Myocyte (in vitro differentiated cells): ENCODE data around the gene TCAIM. TPM values are rescaled to one million over a fixed set of nuclear protein-coding genes. Genes with fewer than 3 reads are reported as not detected.
"Not testable (repeated sequence)": the region's sequence is repeated elsewhere in the genome, so short reads cannot be mapped to it uniquely, and the experiment has no call there.

ENCODE experiments used
- DNase-seq: peaks from one replicate; pipeline ENCODE4 v3.0.0-alpha.2; 2012; ENCODE audit warnings: low read depth
- total RNA-seq: library from RNA; depleted of rRNA; stranded (reverse); fragments of >200 nt; gene quantifications from 2 replicates; pipeline ENCODE4 v1.2.3, GENCODE V29; 2014

Gene TCAIM
- total RNA-seq, 1 donor from 2014 or later = 60.9 TPM

DNA sequence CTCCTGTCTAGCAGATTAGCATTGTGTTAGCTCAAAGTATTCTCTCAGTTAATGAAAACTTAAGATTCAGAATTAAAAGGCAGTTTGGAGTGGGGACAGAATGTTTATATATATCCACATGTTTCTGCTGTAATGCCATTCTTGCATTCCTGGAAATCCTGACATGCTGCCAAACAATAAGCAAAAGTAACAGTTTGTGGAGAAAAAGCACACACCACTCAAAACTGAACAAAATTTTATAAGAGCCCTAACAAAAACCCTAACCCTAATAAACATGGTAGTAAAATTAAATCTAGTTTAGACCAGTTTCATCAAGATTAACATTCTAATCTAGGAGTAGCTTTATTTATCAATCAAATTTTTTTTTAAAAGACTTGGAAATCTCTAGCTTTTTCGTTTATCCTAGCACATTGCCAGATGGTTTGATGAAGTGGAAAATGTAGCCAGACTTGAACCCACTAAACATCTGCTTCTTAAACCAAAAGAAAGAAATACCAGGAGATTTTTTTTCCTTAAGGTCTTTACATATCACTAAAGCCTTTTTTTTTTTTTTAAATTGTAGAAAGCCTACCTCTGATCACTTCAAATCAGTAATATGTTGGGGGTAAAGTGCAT, 3.7 kb downstream of the TCAIM start:
- peak; percentile 25 for DNase-seq

DNA sequence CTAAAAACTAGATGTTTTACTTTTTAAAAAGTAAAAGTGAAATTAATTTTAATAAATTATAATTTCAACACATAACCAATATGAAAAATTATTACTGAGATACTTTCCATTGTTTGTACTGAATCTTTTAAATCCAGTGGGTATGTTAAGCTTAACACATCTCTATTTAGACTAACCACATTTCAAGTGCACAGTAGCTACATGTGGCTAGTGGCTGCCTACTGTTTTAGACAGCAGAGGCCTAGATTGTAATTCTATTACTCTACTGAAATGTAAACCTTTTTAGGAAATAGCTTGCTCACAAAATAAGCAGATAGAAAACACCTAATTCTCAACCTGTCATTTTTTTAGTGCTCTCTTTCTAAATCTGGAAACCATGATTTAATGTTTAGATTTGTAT, 4.9 kb downstream of the TCAIM start:
- peak; percentile 47 for DNase-seq

DNA sequence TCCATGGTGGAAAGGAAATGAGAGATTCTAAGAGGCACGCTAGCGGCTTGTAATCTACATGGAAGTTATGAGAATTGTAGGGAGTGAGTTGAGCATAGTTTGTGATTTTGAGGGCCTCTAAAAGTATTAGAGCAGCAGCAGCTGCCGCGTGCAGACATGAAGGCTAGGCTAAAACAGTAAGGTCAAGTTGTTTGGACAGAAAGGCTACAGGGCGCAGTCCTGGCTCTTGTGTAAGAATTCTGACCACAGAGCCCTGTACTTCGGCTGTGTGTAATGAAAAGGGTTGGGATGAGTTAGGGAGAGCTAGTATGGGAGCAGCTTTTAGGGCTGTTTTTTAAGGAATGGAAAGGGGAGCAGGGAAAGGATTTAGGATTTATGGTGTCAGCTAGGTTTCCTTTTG, 8.0 kb downstream of the TCAIM start:
- peak; percentile 38 for DNase-seq

DNA sequence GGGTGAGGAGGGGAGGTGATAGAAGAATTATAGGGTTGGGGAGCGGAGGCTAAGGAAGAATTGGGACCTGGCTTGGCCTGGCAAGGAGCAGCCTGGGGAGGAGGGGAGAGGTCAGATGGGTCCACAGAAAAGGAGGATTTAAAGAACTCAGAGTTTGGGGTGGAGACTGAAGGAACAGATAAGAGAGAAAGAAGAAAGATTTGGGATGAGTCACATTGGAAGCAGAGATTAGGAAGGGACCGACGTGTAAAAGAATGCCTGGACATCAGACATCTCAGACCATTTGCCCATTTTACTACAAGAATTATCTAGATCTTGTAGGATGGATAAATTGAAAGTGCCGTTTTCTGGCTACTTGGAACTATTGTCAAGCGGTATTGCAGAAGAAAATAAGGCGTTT, 10.4 kb downstream of the TCAIM start:
- no peak for DNase-seq

DNA sequence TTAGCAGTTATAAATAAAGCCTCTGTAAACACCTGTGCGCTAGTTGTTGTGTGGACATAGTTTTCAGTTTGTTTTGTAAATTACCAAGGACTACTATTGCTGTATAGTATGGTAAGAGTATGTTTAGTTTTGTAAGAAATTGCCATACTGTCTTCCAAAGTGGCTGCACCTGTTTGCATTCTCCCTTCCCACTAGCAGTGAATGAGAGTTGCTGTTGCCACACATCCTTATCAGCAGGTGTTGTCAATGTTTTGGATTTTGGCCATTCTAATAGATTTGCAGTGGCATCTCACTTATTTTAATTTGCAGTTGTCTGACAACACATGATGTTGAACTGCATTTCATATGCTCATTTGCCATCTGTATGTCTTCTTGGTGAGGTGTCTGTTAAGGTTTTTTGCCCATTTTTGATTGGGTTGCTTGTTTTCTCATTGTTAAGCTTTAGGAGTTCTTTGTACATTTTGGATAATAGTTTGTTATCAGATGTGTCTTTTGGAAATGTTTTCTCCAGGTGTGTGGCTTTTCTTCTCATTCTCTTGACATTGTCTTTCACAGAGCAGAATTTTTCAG, 14.9 kb downstream of the TCAIM start:
- DNase-seq = peak; percentile 18

DNA sequence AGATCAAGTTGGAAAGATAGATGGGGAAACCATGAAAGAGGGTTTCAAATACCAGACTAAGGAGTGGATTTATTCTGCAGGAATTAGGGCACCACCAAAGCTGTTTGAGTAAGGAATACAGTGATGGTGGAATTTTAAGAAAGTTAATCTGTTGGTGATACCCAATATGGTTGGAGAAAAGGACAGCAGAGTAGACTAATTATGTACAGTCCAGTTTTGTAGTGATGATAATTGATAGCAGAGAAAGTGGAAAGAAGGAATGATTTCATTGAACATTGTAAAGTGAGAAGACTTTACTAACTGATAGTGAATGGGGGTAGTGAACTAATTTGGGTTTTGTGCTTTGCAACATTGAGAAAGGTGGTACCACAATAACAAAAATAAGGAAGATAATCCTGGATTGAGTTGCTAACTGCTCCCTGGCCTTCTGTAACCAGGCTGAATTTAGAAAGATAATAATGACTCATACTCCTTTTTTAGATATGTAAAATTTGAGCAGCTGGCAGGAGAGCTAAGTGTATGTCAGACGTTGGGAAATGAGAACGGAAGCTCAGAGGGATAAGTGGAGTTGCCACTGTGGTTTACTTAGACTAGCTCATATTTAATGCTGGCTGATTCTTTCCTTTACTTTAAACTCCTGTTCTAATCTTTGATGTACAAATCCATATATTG, 16.9 kb downstream of the TCAIM start:
- DNase-seq = peak; percentile 91

DNA sequence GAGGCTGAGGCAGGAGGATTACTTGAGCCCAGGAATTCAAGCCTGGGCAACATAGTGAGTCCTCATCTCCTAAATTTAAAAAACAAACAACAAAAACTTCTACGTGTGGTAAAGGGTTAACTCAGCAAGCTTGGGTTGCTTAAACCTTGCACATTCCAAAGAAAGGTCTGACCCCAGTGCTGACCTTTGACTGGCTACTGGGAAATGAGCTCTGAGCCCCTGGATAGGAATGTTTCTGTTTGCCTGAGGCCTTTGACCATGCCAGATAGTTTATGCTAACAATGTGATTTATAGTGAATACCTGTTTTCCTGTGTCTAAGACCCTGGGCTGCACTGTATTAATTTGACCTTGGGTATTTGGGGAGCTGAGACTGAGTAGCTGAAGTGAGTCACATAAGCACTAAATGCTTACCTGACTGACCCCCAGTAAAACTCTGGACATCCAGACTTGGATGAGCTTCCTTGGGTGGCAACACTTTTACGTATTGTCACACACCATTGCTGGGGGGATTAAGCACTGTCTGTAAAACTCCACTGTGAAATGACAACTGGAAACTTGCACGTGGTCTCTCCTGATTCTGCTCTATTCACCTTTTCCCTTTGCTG, 20.7 kb downstream of the TCAIM start:
- no peak for DNase-seq

DNA sequence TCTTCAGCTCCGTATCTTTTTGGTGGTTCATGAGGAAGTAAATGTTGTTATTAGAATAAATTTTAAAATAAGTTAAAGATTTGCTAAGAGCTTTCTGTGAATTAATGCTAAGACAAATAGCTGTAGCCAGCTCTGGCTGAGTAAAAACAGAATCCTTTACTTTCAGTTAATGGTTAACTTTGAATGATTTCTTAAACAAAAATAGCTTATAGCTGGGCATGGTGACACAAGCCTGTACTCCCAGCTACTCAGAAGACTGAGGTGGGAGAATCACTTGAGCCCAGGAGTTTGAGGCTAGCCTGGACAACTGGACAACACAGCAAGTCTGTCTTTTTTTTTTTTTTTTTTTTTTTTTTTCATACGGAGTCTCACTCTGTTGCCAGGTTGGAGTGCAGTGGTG, 25.0 kb downstream of the TCAIM start:
- DNase-seq = no peak

DNA sequence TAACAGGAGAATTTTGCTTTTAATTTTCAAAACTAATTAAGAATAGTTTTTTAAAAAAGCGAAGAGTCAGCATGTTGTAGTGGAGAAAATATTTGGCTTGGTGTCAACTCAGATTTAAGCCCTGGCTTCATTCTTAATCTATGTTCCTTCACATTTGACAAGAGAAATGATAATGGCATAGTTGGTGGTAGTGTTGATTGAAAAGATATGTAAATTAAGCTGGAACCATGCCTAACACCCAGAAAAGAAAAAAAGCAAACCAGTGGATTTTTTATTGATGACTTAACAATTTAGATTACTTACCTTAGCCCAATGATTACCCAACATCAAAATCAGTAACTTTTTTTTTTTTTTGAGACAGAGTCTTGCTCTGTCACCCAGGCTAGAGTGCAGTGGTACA, 27.4 kb downstream of the TCAIM start:
- no peak for DNase-seq

DNA sequence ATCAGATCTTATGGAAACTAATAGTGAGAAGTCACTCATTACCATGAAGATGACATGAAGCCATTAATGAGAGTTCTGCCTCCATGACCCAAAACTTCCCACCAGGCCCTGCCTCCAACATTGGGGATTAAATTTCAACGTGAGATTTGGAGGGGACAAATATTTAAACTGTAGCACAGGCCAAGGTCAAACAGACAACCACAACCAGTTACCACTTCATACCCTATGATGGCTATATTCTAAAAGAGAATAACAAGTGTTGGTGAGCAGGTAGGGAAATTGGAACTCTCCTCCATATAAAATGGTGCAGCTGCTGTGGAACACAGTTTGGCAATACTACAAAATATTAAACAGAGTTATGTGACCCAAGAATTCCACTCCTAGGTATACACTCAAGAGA, 36.9 kb downstream of the TCAIM start:
- no peak for DNase-seq

DNA sequence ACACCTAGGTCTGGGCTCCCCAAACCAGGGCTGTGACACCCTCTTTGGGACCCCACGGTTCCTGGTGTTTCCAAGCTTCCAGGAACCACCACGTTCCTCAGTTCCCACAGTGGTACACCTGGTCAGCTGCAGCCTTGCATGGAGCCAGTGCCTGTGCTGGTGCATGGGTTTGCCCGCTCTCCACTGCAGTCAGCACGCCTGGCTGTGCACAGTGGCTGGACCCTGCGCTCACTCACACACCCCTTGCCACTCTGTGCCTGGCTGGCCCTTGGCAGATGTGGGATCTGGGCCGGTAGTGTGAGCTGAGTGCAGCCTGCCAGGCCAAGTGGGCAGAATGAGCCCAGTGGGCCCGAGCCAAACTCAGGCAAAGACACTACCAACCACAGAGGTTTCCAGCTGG, 48.8 kb downstream of the TCAIM start:
- no peak for DNase-seq

DNA sequence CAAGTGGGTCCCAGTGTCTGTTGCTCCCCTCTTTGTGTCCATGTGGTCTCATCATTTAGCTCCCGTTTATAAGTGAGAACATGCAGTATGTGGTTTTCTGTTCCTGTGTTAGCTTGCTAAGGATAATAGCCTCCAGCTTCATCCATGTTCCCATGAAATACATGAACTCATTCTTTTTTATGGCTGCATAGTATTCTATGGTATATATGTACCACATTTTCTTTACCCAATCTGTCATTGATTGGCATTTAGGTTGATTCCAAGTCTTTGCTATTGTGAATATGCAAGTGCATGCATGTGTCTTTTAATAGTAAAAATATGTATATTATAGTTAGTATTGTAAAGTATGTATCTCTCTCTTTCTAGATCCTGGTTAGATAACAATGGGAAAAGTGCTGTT, 53.9 kb downstream of the TCAIM start:
- no peak for DNase-seq

DNA sequence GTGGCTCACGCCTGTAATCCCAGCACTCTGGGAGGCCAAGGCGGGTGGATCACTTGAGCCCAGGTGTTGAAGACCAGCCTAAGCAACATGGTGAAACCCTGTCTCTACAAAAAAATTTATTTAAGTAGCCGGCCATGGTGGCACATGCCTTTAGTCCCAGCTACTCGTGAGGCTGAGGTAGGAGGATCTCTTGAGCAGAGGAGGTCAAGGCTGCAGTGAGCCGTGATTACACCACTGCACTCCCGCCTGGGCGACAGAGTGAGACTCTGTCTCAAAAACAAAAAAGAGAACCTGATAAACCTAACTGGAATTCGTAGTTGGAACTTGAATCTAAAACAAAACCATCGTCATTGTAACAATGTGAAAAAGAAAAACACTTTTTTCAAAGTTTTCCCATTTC, 57.1 kb downstream of the TCAIM start:
- DNase-seq = no peak

DNA sequence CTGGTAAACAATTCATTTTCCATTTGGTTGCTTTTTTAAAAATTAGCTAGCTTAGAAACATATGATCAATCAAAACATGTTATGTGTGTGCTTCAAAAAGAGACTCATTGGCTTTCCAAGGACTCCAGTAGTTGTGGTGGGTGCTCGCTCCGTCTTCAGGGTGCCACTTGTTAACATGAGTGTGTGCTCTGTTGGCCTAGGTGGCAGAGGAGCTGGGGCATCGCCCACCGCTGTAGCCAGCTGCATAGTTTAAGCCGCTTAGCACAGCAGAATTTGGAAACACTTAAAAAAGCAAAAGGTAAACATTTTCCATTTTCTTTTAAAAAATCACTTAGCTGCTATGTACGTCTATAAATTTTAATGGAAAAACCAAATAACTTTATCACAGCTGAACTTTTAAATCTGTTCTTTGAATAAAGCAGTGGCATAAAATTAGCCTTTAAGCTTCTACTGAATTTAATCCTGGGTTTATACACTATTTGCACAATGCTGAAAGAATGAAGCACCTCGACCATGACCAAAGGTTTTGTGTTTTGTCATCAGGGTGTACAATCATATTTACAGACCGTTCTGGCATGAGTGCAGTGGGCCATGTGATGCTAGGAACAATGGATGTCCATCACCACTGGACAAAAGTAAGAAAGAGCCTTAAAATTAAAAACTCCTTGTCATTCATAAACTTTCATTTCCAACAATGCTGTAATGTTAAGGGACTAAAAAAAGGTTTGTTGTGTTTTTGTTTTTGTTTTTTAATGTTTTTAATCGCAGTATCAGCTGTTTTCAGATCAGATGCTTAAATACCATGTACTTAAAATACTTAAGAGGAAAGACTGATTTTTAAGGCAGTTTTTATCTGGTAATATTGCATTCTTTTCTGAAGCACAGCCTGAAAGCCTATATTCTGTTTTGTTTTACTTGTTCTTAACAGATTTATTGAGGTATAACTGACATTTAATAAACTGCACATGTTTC, 57.9 kb downstream of the TCAIM start:
- DNase-seq = no peak

DNA sequence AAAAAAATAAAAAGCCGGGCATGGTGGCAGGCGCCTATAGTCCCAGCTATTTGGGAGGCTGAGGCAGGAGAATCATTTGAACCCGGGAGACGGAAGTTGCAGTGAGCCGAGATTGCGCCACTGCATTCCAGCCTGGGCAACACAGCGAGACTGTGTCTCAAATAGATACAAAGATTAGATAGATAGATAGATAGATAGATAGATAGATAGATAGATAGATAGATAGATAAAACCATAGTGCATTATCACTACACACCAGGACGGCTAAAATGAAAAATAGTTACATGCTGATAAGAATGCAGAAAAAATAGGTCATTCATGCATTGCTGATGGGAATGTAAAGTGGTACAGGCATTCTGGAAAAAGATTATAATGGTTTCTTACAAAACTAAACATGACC, 59.7 kb downstream of the TCAIM start:
- not testable (repeated sequence) for DNase-seq

DNA sequence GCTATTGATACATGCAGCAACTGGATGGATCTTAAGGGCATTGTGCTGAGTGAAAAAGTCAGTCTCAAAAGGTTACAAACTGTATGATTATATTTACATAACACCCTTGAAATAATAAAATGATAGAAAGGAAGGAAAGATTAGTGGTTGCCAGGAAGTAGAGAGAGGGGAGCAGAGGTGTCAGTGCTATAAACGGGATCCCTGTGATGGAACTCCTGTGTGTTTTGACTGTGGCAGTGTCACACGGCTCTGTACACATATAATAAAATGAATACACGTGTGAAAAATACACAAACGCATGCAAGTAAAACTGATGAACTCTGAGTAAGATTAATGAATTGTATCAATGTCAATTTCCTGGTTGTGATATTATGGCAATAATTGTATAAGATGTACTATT, 60.3 kb downstream of the TCAIM start:
- DNase-seq = no peak

DNA sequence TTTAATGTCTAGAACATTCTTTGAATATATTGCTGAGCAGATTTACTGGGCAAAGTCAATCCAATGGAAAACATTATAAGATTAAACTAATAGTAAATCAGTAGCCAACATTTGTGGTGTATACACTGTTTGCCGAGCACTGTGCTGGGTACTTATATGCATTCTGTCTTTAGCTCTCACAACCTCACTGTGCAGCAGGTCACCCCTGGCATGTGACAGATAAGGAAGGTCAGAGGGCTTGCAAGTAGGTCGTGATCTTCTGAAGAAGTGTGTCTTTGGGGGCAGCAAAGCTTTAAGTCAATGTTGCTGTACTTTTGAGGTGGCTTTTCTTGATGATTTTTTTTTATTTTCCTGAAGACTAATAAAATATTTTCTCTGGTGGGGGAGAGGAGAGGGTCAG, 62.2 kb downstream of the TCAIM start:
- DNase-seq = no peak

DNA sequence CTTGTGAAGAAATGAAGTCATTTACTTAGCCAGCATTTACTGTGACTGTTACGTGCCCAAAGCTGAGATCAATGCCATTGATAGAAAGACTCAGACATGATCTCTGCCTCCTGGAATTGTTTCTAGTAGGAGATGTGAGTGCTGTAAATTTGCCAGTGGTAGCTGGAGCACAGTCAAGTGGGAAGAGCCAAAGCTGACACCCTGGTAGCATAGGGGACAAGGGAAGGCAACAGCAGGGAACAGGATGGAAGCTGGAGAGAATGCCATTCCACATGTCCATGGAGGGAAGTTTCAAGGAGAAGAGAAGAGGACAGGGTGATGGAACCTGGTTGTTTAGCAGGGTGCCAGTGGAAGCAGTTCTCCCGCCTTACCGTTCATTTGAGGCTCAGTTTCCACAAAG, 64.0 kb downstream of the TCAIM start:
- DNase-seq = no peak

DNA sequence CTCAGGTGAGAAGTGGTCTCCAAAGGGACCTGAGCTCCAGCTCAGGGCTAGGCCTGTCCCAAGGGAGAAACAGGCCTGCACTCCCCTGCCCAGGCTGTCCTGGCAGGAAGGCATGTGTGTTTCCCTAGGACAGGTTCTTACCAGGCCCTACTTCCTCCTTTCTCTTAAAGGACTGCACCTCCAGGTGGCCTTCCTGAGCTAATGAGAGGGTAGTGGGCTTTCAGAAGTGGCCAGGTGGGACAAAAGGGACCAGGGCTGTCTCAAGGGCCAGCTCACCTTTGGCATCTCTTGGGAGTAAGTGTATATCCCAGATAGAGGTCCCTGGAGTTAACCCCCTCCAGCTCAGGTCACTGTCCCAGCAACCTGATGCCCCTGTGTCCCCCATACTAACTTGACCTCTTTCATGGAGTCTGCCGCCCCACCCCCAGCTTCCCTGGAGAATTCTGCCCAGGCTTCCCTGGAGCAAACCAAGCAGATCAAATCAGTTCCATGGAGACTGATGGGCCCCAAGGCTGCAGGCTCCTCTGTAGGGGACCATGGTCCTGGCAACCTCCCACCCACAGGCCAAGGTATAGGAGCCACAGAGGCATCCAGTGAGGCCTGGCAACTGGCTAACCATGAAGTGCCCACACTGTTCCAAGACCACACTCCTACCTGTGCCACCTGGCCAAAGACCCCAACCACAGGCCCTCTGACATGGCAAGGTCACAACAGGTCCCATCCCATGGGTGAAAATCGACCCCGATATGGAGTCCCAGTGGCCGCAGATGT, 71.3 kb downstream of the TCAIM start:
- DNase-seq = no peak

DNA sequence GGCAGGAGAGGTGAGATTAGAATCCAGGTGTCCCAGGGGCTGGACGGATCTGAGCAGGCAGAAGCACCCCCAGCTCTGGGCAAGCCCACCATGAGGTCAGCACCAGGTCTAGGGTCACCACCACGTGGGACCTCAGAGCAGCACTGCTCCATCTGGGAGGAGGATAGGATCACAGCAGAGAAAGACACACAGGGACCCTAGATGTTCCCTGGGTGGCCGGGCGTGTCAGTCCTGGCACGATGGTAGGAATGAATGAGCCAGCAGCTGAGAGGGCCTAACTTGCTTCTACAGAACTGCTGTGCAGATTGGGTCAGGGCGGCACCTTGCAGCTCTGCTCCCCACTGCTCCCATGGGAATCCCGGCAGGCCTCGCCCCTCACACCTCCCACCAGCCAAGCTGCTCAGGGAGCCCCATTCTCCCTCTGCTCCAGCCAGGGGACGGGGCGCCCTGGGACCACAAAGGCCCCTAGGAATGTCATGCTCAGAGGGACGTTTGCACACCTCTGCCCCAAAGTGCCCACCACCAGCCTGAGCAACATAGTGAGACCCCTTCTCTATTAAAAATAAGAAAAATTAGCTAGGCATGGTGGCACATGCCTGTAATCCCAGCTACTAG, 72.6 kb downstream of the TCAIM start:
- no peak for DNase-seq
